OCI-LY3 (cell line): ENCODE data around the gene POLN.
"Not testable (repeated sequence)": the region's sequence is repeated elsewhere in the genome, so short reads cannot be mapped to it uniquely, and the experiment has no call there.

Source experiments
- H2AFZ ChIP-seq: fragments of 200-600, 300-600 bp; shearing (Covaris generic); 2 replicates; pipeline ENCODE4 v1.6.0; 2014; ENCODE audit warnings: antibody characterized with exemption, low read depth, low read length
- H3K27ac ChIP-seq: fragments of 200-600, 300-600 bp; sonication (generic); 2 replicates; pipeline ENCODE4 v1.5.1; 2014; ENCODE audit warnings: mild to moderate bottlenecking, low read length, moderate library complexity, mixed read lengths
- H3K27me3 ChIP-seq: fragments of 200-600, 300-600 bp; sonication (generic); 2 replicates; pipeline ENCODE4 v1.6.1; 2014; ENCODE audit warnings: low read depth, low read length, mixed read lengths
- H3K36me3 ChIP-seq: fragments of 200-600, 300-600 bp; sonication (generic); replicated peaks from 2 replicates; pipeline ENCODE3; 2014; ENCODE audit warnings: low read depth, low read length, mixed read lengths
- H3K4me1 ChIP-seq: fragments of 300-600, 200-600 bp; sonication (generic); 2 replicates; pipeline ENCODE4 v1.6.1; 2014; ENCODE audit warnings: low read length, mixed read lengths
- H3K4me2 ChIP-seq: fragments of 200-600, 300-600 bp; sonication (generic); 2 replicates; pipeline ENCODE4 v1.6.1; 2014; ENCODE audit warnings: low read length, mixed read lengths
- H3K4me3 ChIP-seq: fragments of 300-600, 200-600 bp; sonication (generic); 2 replicates; pipeline ENCODE4 v1.5.1; 2014; ENCODE audit warnings: antibody characterized with exemption, mild to moderate bottlenecking, low read length, moderate library complexity
- H3K79me2 ChIP-seq: fragments of 300-600, 200-600 bp; shearing (Covaris generic); 2 replicates; pipeline ENCODE4 v1.6.1; 2014; ENCODE audit warnings: mild to moderate bottlenecking, low read length, mixed read lengths
- H3K9ac ChIP-seq: fragments of 300-600, 200-600 bp; shearing (Covaris generic); 2 replicates; pipeline ENCODE4 v1.6.0; 2014; ENCODE audit warnings: mild to moderate bottlenecking, low read length, moderate library complexity
- H3K9me3 ChIP-seq: fragments of 200-600, 300-600 bp; shearing (Covaris generic); 2 replicates; pipeline ENCODE4 v1.6.1; 2014; ENCODE audit warnings: low read length, mixed read lengths; ENCODE audit not compliant: insufficient read depth
- H4K20me1 ChIP-seq: fragments of 200-600, 300-600 bp; sonication (generic); 2 replicates; pipeline ENCODE4 v1.6.1; 2016; ENCODE audit warnings: low read length, mixed read lengths; ENCODE audit not compliant: insufficient read depth
- EZH2phosphoT487 ChIP-seq: fragments of 200-600 bp; shearing (Covaris generic); IDR thresholded peaks from 2 replicates; pipeline ENCODE4 v1.6.1; 2018; ENCODE audit warnings: antibody characterized with exemption, mixed run types, low read depth
- TF ChIP-seq, protein P1 (sequence below): fragments of 200-600, 300-600 bp; sonication (generic); IDR thresholded peaks from 2 replicates; pipeline ENCODE4 v1.5.1; 2014; ENCODE audit warnings: antibody characterized with exemption, low read length, low read depth

POLN gene

DNA sequence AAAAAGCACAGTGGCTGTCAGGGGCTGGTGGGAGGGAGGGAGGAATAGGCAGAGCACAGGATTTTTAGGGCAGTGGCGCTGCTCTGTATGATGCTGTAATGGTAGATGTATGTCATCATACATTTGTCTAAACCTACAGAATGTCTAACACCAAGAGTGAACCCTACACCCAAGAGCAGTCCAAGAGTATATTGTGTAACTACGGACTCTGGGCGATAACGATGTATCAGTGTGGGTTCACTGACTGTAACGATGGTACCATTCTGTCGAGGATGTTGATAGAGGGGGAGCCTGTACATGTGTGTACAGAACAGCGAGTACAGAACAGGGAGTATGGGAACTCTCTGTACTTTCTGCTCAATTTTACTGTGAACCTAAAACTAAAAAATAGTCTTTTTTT is 76.5 kb downstream of the POLN start:
- H2AFZ ChIP-seq: no peak overlapping the region
- no peaks in the 10 kb centered on the region for H4K20me1 ChIP-seq
- no peak overlapping the region for H3K4me3 ChIP-seq
- no peaks in the 10 kb centered on the region for H3K36me3 ChIP-seq
- no peaks in the 10 kb centered on the region for H3K27me3 ChIP-seq
- H3K4me2 ChIP-seq: no peak overlapping the region
- no peaks in the 10 kb centered on the region for H3K79me2 ChIP-seq
- no peak overlapping the region for H3K27ac ChIP-seq
- H3K9ac ChIP-seq: no peak overlapping the region
- H3K9me3 ChIP-seq: no peaks in the 10 kb centered on the region
- H3K4me1 ChIP-seq: peaks cover 10% of the 10 kb centered on the region
- TF ChIP-seq EZH2phosphoT487: no peak
- TF ChIP-seq, protein P1, sequence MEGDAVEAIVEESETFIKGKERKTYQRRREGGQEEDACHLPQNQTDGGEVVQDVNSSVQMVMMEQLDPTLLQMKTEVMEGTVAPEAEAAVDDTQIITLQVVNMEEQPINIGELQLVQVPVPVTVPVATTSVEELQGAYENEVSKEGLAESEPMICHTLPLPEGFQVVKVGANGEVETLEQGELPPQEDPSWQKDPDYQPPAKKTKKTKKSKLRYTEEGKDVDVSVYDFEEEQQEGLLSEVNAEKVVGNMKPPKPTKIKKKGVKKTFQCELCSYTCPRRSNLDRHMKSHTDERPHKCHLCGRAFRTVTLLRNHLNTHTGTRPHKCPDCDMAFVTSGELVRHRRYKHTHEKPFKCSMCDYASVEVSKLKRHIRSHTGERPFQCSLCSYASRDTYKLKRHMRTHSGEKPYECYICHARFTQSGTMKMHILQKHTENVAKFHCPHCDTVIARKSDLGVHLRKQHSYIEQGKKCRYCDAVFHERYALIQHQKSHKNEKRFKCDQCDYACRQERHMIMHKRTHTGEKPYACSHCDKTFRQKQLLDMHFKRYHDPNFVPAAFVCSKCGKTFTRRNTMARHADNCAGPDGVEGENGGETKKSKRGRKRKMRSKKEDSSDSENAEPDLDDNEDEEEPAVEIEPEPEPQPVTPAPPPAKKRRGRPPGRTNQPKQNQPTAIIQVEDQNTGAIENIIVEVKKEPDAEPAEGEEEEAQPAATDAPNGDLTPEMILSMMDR: no peak

DNA sequence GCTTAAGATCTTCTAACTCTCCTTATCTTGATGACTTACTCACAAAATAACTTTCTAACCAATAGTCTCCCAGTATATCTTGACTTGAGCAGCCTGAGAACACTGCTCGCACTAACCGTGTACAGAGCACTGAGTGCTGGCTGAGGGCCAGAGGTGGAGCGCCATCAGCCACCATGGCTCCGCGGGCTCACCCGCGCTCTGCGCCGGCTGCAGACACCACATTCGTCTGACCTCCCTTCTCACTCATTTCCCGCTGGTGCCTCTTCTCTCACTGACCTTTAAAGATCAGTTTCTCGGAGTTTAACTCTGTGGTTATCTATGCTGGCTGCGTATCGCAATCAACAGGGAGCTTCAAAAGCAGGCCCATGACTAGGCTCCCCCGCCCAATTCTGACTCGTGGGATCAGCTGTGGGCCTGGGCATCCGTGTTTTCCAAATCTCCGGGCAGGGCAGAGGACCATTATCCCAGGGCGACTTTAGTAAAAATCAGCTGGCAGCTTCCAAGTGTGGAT is 78.6 kb downstream of the POLN start:
- H3K9me3 ChIP-seq: no peaks in the 10 kb centered on the region
- H3K4me1 ChIP-seq: peaks cover 10% of the 10 kb centered on the region
- no peaks in the 10 kb centered on the region for H3K36me3 ChIP-seq
- no peak overlapping the region for H2AFZ ChIP-seq
- H3K27ac ChIP-seq: no peak overlapping the region
- no peak overlapping the region for H3K9ac ChIP-seq
- H3K79me2 ChIP-seq: no peaks in the 10 kb centered on the region
- H3K4me2 ChIP-seq: no peak overlapping the region
- no peaks in the 10 kb centered on the region for H4K20me1 ChIP-seq
- no peak overlapping the region for H3K4me3 ChIP-seq
- TF ChIP-seq, protein P1: no peak
- no peak for TF ChIP-seq EZH2phosphoT487
- H3K27me3 ChIP-seq: no peaks in the 10 kb centered on the region

DNA sequence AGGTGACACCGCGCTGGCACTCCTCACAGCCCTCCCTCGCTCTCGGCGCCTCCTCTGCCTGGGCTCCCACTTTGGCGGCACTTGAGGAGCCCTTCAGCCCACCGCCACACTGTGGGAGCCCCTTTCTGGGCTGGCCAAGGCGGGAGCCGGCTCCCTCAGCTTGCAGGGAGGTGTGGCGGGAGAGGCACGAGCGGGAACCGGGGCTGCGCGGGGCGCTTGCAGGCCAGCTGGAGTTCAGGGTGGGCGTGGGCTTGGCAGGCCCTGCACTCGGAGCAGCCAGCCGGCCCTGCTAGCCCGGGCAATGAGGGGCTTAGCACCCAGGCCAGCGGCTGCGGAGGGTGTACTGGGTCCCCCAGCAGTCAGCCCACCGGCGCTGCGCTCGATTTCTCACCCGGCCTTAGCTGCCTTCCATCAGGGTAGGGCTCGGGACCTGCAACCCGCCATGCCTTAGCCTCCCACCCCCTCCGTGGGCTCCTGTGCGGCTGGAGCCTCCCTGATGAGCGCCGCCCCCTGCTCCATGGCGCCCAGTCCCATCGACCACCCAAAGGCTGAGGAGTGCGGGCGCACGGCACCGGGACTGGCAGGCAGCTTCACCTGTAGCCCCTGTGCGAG is 80.7 kb downstream of the POLN start:
- not testable (repeated sequence) for H3K4me3 ChIP-seq, H4K20me1 ChIP-seq, H2AFZ ChIP-seq, H3K27ac ChIP-seq, H3K36me3 ChIP-seq, H3K9me3 ChIP-seq, H3K4me1 ChIP-seq, H3K27me3 ChIP-seq, H3K4me2 ChIP-seq, H3K79me2 ChIP-seq, H3K9ac ChIP-seq

DNA sequence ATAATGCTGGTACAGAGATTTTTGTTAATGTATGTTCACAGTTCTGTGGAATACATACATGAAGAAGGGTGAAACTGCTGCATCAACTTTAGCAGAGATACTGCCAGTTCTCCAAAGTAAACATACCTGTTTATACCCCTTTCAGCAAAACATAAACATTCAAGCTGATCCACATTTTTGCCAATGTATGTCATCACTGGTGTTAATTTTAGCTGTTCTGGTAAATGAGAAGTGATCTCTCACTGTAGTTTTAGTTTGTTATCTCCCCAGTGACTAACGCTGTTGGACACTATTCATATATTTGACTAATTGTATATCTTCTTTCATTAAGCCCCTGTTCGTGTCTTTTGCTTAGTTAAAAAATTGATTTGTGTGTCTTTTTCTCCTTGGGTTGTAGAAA is 82.0 kb downstream of the POLN start:
- Histone ChIP-seq H3K27ac (no peak overlapping the region), H3K79me2 (no peaks in the 10 kb centered on the region), H3K9me3 (no peaks in the 10 kb centered on the region), H3K4me2 (no peak overlapping the region), H3K27me3 (no peaks in the 10 kb centered on the region), H3K36me3 (no peaks in the 10 kb centered on the region), H3K4me1 (no peaks in the 10 kb centered on the region), H3K9ac (no peak overlapping the region), H4K20me1 (no peaks in the 10 kb centered on the region), H3K4me3 (no peak overlapping the region), H2AFZ (no peak overlapping the region)
- TF ChIP-seq EZH2phosphoT487: no peak
- TF ChIP-seq, protein P1: no peak
